GM12878 (cell line): Measurements from ENCODE around the gene LASP1NB.

Source experiments
- ATAC-seq: fragments of 200-7000 bp; cut with Tn5 transposase; 3 replicates; pipeline ENCODE4 v1.9.1; 2020; ENCODE audit warnings: mild to moderate bottlenecking, moderate library complexity
- BruUV-seq: library from RNA; stranded (reverse); fragments of 400-500 nt; replicated peaks from 2 replicates; lab custom pipeline; 2021; lab: Mats Ljungman, UMichigan
- CTCF ChIA-PET: fragments of 300-600 bp; sonication (Branson Sonifier 250); formaldehyde crosslinking; extraction: SDS; loops from one replicate; lab custom pipeline; 2021; ENCODE audit warnings: inconsistent platforms; lab: Yijun Ruan, JAX
- POLR2A ChIA-PET: fragments of 350-600 bp; formaldehyde crosslinking; extraction: SDS; loops from one replicate; lab custom pipeline; 2021; ENCODE audit warnings: inconsistent platforms; lab: Charles Lee
- RAD21 ChIA-PET: fragments of 300-600 bp; sonication (Branson Sonifier 250); formaldehyde crosslinking; loops from one replicate; lab custom pipeline; 2023; ENCODE audit warnings: antibody characterized with exemption; ENCODE audit not compliant: unreplicated experiment; lab: Charles Lee
- SMC1A ChIA-PET: fragments of 300-600 bp; sonication (Branson Sonifier 250); formaldehyde crosslinking; loops from one replicate; lab custom pipeline; 2023; ENCODE audit not compliant: unreplicated experiment, uncharacterized antibody; lab: Charles Lee
- DNase-seq: peaks from one replicate; pipeline ENCODE4 v3.0.0-alpha.2; 2011; ENCODE audit warnings: low read depth, low spot score
- FAIRE-seq: peaks from 3 replicates; lab custom pipeline; 2011; peaks lifted over from hg19 to GRCh38; lab: Jason Lieb, UNC
- H2AFZ ChIP-seq: 2 replicates; pipeline ENCODE4 v1.6.0; 2011; ENCODE audit warnings: low read depth, low read length, control low read depth; ENCODE audit not compliant: control insufficient read depth
- H3K27ac ChIP-seq: 2 replicates; pipeline ENCODE4 v1.5.1; 2011; ENCODE audit warnings: control low read depth; ENCODE audit not compliant: control insufficient read depth, insufficient read depth
- H3K27me3 ChIP-seq, 2 experiments: replicated peaks in 1 of 2; 2 replicates each; pipeline versions ENCODE4 v1.6.0 to v1.6.1; 2011; ENCODE audit warnings: low read length in 1 of 2; ENCODE audit not compliant: control insufficient read depth in 2 of 2, insufficient read depth in 2 of 2
- H3K36me3 ChIP-seq, 2 experiments: 2 replicates each; pipeline ENCODE4 v1.5.1; 2011; ENCODE audit warnings: low read length in 1 of 2; ENCODE audit not compliant: control insufficient read depth in 2 of 2, insufficient read depth in 2 of 2
- H3K4me1 ChIP-seq: 2 replicates; pipeline ENCODE4 v1.6.1; 2011; ENCODE audit warnings: mild to moderate bottlenecking, low read length, moderate library complexity, mixed read lengths; ENCODE audit not compliant: control insufficient read depth, insufficient read depth
- H3K4me2 ChIP-seq: 2 replicates; pipeline ENCODE4 v1.6.0; 2011; ENCODE audit warnings: control low read depth; ENCODE audit not compliant: control insufficient read depth, insufficient read depth
- H3K4me3 ChIP-seq: fragments of 200-600 bp; sonication (generic); 2 replicates; pipeline ENCODE4 v1.5.1; 2016
- H3K79me2 ChIP-seq: 2 replicates; pipeline ENCODE4 v1.6.0; 2011; ENCODE audit warnings: low read length; ENCODE audit not compliant: control insufficient read depth, insufficient read depth
- H3K9ac ChIP-seq: 2 replicates; pipeline ENCODE4 v1.8.0; 2011; ENCODE audit warnings: low read length, control low read depth, mixed read lengths; ENCODE audit not compliant: control insufficient read depth, insufficient read depth
- H3K9me3 ChIP-seq: replicated peaks from 3 replicates; pipeline ENCODE4 v1.5.1; 2011; ENCODE audit warnings: mild to moderate bottlenecking, low read length; ENCODE audit not compliant: control insufficient read depth, insufficient read depth
- H4K20me1 ChIP-seq: 2 replicates; pipeline ENCODE4 v1.6.0; 2011; ENCODE audit not compliant: control insufficient read depth, insufficient read depth
- MYC ChIP-seq: IDR thresholded peaks from 2 replicates; pipeline ENCODE4 v1.6.1; 2011; ENCODE audit warnings: mild to moderate bottlenecking, low read length, moderate library complexity, inconsistent platforms; ENCODE audit not compliant: insufficient read depth, insufficient replicate concordance, insufficient read length, severe bottlenecking
- POU2F2 ChIP-seq: IDR thresholded peaks from 3 replicates; pipeline ENCODE4 v1.6.1; 2011; ENCODE audit warnings: low read depth, mild to moderate bottlenecking, low read length, borderline replicate concordance
- SPI1 ChIP-seq: IDR thresholded peaks from 2 replicates; pipeline ENCODE4 v1.6.1; 2011; ENCODE audit warnings: low read depth, mild to moderate bottlenecking, low read length, moderate library complexity, borderline replicate concordance; ENCODE audit not compliant: insufficient read depth
- WGBS: methylation state at CpG from one replicate; pipeline ENCODE4 v1.1.6; 2016; ENCODE audit warnings: low lambda C conversion rate; ENCODE audit not compliant: insufficient replicate concordance, insufficient coverage; ENCODE audit errors: missing lambda C conversion rate; 5-methylcytosine and 5-hydroxymethylcytosine counted together
- in situ Hi-C: fragments of 300-500 bp; cut with MboI; formaldehyde crosslinking; loops from 9 replicates; pipeline ENCODE4 v1.14.3; 2018; ENCODE audit warnings: mixed read lengths
- intact Hi-C: fragments of 100-400 bp; cut with micrococcal nuclease; formaldehyde crosslinking; loops from one replicate; pipeline ENCODE4 v1.14.2; 2022; ENCODE audit not compliant: unreplicated experiment

LASP1NB gene

GRCh38 chr17:38877130-38877851, 48.1 kb upstream of the LASP1NB start:
- DNase-seq: no peak
- H3K9ac ChIP-seq: no peak overlapping the region; the same call in 1 of the 2 replicates
- SMC1A ChIA-PET: interaction anchor here (0.8 to 1.4 kb wide), 5 partner anchors 9 to 179 kb away, joined by 3 to 5 read pairs (median 3); partner anchors contain the start of gene LASP1NB
- no TSS peak for BruUV-seq
- in situ Hi-C loops: no loop called here
- no peaks in the 10 kb centered on the region for H3K27me3 ChIP-seq
- no peak for FAIRE-seq
- peaks cover 10% of the 10 kb centered on the region; the same call in 1 of the 2 replicates for H4K20me1 ChIP-seq
- peaks cover 17 to 36% of the 10 kb centered on the region in 2 experiments; a peak in 3 of 4 replicates for H3K36me3 ChIP-seq
- H3K4me3 ChIP-seq: no peak overlapping the region
- POLR2A ChIA-PET: interaction anchor here (0.6 kb wide), 1 partner anchor 15 kb away, joined by 4 read pairs; no protein-coding TSS in a partner anchor
- TF ChIP-seq POU2F2 (peak; percentile 60; the same call in 1 of the 3 replicates), MYC (no peak), SPI1 (0 out of 2 replicates have a peak, but pooled peaks have one; percentile 15)
- no peak overlapping the region for H2AFZ ChIP-seq
- H3K4me2 ChIP-seq: peak overlapping the region; percentile 85
- intact Hi-C loops: loop anchor here (10.0 kb wide), 1 partner anchor 108 kb away; no protein-coding TSS in a partner anchor
- peaks cover 57% of the 10 kb centered on the region for H3K79me2 ChIP-seq
- RAD21 ChIA-PET: interaction anchor here (0.5 to 1.2 kb wide), 3 partner anchors 106 to 354 kb away, joined by 3 read pairs; no protein-coding TSS in a partner anchor
- H3K4me1 ChIP-seq: peaks cover 35% of the 10 kb centered on the region
- peak; percentile 64 for ATAC-seq
- CTCF ChIA-PET: interaction anchor here (0.7 to 1.3 kb wide), 3 partner anchors 21 to 114 kb away, joined by 3 read pairs; no protein-coding TSS in a partner anchor
- H3K27ac ChIP-seq: no peak overlapping the region; the same call in 1 of the 2 replicates
- H3K9me3 ChIP-seq: no peaks in the 10 kb centered on the region
- 25% methylated on average over 5 of the region's 7 CpGs for WGBS
